Measurements from ENCODE around the gene CDK2.
"Not testable (repeated sequence)": the region's sequence is repeated elsewhere in the genome, so short reads cannot be mapped to it uniquely, and the experiment has no call there.

Gene CDK2

GRCh38 chr12:55979069-55979468 lies 12.4 kb downstream of the CDK2 start:
- Mint-ChIP-seq H3K9me3 (no peaks in the 10 kb centered on the region), H3K4me1 (peaks cover 14% of the 10 kb centered on the region), H3K27me3 (ENCODE audit: low read depth) (peaks cover 3% of the 10 kb centered on the region), H3K4me3 (no peak overlapping the region), H3K27ac (no peak overlapping the region), H3K36me3 (ENCODE audit: low read depth) (peaks cover 65% of the 10 kb centered on the region)
- no peak for TF ChIP-seq CTCF (IDR thresholded peaks at IDR 0.05; ENCODE audit: unreplicated experiment in 3 of 3)

GRCh38 chr12:55981882-55982281 lies 15.3 kb downstream of the CDK2 start:
- H3K27me3 Mint-ChIP-seq (ENCODE audit: low read depth); H3K4me3 Mint-ChIP-seq; H3K9me3 Mint-ChIP-seq; H3K27ac Mint-ChIP-seq: not testable (repeated sequence)
- H3K4me1 Mint-ChIP-seq, result peaks cover 18% of the 10 kb centered on the region
- peaks cover 71% of the 10 kb centered on the region for H3K36me3 Mint-ChIP-seq (ENCODE audit: low read depth)

GRCh38 chr12:55982319-55982936 lies 15.8 kb downstream of the CDK2 start:
- no peak overlapping the region for H3K4me3 Mint-ChIP-seq
- no peak for TF ChIP-seq CTCF (IDR thresholded peaks at IDR 0.05; ENCODE audit: unreplicated experiment in 3 of 3)
- H3K36me3 Mint-ChIP-seq (ENCODE audit: low read depth), result peaks cover 68% of the 10 kb centered on the region
- peaks cover 3% of the 10 kb centered on the region for H3K27me3 Mint-ChIP-seq (ENCODE audit: low read depth)
- peak overlapping the region in 1 of 3 experiments; percentile 56 for H3K27ac Mint-ChIP-seq
- H3K9me3 Mint-ChIP-seq, result no peaks in the 10 kb centered on the region
- H3K4me1 Mint-ChIP-seq, result peaks cover 18% of the 10 kb centered on the region

GRCh38 chr12:55983232-55983842 lies 16.7 kb downstream of the CDK2 start:
- H3K27me3 Mint-ChIP-seq (ENCODE audit: low read depth), result peaks cover 3% of the 10 kb centered on the region
- no peak overlapping the region for H3K4me3 Mint-ChIP-seq
- peaks cover 68% of the 10 kb centered on the region for H3K36me3 Mint-ChIP-seq (ENCODE audit: low read depth)
- TF ChIP-seq CTCF (IDR thresholded peaks at IDR 0.05; ENCODE audit: unreplicated experiment in 3 of 3), result no peak
- no peak overlapping the region for H3K27ac Mint-ChIP-seq
- H3K4me1 Mint-ChIP-seq, result peaks cover 18% of the 10 kb centered on the region
- H3K9me3 Mint-ChIP-seq, result no peaks in the 10 kb centered on the region

- H3K36me3 Mint-ChIP-seq (ENCODE audit: low read depth), result peaks cover 70% of the 10 kb centered on the region
- peaks cover 3% of the 10 kb centered on the region for H3K27me3 Mint-ChIP-seq (ENCODE audit: low read depth)
- peak overlapping the region in 1 of 3 experiments; percentile 43 for H3K27ac Mint-ChIP-seq
- no peak for TF ChIP-seq CTCF (IDR thresholded peaks at IDR 0.05; ENCODE audit: unreplicated experiment in 3 of 3)
- H3K9me3 Mint-ChIP-seq, result no peaks in the 10 kb centered on the region
- H3K4me1 Mint-ChIP-seq, result peaks cover 11% of the 10 kb centered on the region
- no peak overlapping the region for H3K4me3 Mint-ChIP-seq
These were observed 18.2 kb downstream of the CDK2 start for GRCh38 chr12:55984861-55985260.

GRCh38 chr12:55985341-55985740 lies 18.7 kb downstream of the CDK2 start:
- peaks cover 11% of the 10 kb centered on the region for H3K4me1 Mint-ChIP-seq
- peaks cover 70% of the 10 kb centered on the region for H3K36me3 Mint-ChIP-seq (ENCODE audit: low read depth)
- peaks cover under 1% of the 10 kb centered on the region for H3K27me3 Mint-ChIP-seq (ENCODE audit: low read depth)
- H3K4me3 Mint-ChIP-seq, result peak overlapping the region in 1 of 3 experiments; percentile 4
- no peaks in the 10 kb centered on the region for H3K9me3 Mint-ChIP-seq
- no peak for TF ChIP-seq CTCF (IDR thresholded peaks at IDR 0.05; ENCODE audit: unreplicated experiment in 3 of 3)
- H3K27ac Mint-ChIP-seq, result peak overlapping the region; percentile 32 to 45 (median 43)

- Mint-ChIP-seq H3K27ac (peak overlapping the region in 1 of 3 experiments; percentile 43), H3K4me3 (peak overlapping the region in 1 of 3 experiments; percentile 4), H3K4me1 (peaks cover 11% of the 10 kb centered on the region), H3K36me3 (ENCODE audit: low read depth) (peaks cover 70% of the 10 kb centered on the region)
- not testable (repeated sequence) for H3K9me3 Mint-ChIP-seq; H3K27me3 Mint-ChIP-seq (ENCODE audit: low read depth)
These were observed 19.3 kb downstream of the CDK2 start for GRCh38 chr12:55985976-55986375.
